ENCODE data around the gene FAM234A. TPM values are rescaled to one million over a fixed set of nuclear protein-coding genes. Genes with fewer than 3 reads are reported as not detected.

The FAM234A gene
- total RNA-seq, 1 experiment from 2014 or later: 94.9 TPM

GRCh38 chr16:240559-240958, 5.9 kb downstream of the FAM234A start:
- no peaks in the 10 kb centered on the region; the same call in 1 of the 2 replicates for H3K79me2 ChIP-seq (ENCODE audit: insufficient read depth, low read length)
- H3K36me3 Mint-ChIP-seq (ENCODE audit: insufficient read depth in 1 of 3, low read depth in 3 of 3): peaks cover 0 to 11% (median 6%) of the 10 kb centered on the region in 3 experiments; a peak in 5 of 7 replicates

More at GRCh38 chr16:240559-240958, 5.9 kb downstream of the FAM234A start:
- H4K91ac ChIP-seq (ENCODE audit: insufficient read length, low read depth, low read length): no peak overlapping the region
- Mint-ChIP-seq H3K4me3 (no peak overlapping the region), H3K4me1 (peaks cover 2 to 4% of the 10 kb centered on the region in 2 experiments), H3K9me3 (no peaks in the 10 kb centered on the region), H3K27me3 (ENCODE audit: low read depth) (no peaks in the 10 kb centered on the region), H3K27ac (no peak overlapping the region; a peak in 1 of 7 replicates)
- H4K5ac ChIP-seq (ENCODE audit: insufficient read length, low read depth, low read length): no peak overlapping the region
- H3K23ac ChIP-seq (ENCODE audit: insufficient read length, low read depth, low read length): no peak overlapping the region
- no peak overlapping the region for H3K14ac ChIP-seq (ENCODE audit: insufficient read depth, low read length)
- H2BK120ac ChIP-seq (ENCODE audit: low read depth, low read length, poor library complexity, severe bottlenecking): no peak overlapping the region
- H3T11ph ChIP-seq (ENCODE audit: low read length): no peak overlapping the region
- no peaks in the 10 kb centered on the region for H3K27me3 ChIP-seq (ENCODE audit: insufficient read depth, low read length)
- H3K4me2 ChIP-seq (ENCODE audit: insufficient read depth, insufficient read length, low read length): no peak overlapping the region
- no peak overlapping the region for H3K4ac ChIP-seq (ENCODE audit: low read depth, low read length)
- H3K18ac ChIP-seq (ENCODE audit: insufficient read length, low read depth, low read length): no peak overlapping the region
- no peaks in the 10 kb centered on the region for H3K23me2 ChIP-seq (ENCODE audit: insufficient read length, low read depth, low read length, poor library complexity, severe bottlenecking)
- WGBS (ENCODE audit: extremely low coverage, insufficient read length, low lambda C conversion rate): no CpG with 5 or more reads among the region's 8 CpGs
- no peak overlapping the region for H3K27ac ChIP-seq (ENCODE audit: insufficient read length, low read depth, low read length)
- H4K8ac ChIP-seq (replicated peaks; ENCODE audit: insufficient read length, low read depth, low read length): no peak overlapping the region
- no peak overlapping the region for H2BK5ac ChIP-seq (ENCODE audit: insufficient read length, low read length)
- no peak overlapping the region for H2AFZ ChIP-seq (ENCODE audit: low read length)
- H3K56ac ChIP-seq (ENCODE audit: insufficient read length, low read depth, low read length): no peak overlapping the region
- H2AK5ac ChIP-seq (ENCODE audit: insufficient read length, low read length): no peak overlapping the region
- no peaks in the 10 kb centered on the region for H3K9me3 ChIP-seq (ENCODE audit: control insufficient read depth, low read depth, low read length)
- peaks cover 12% of the 10 kb centered on the region for H3K79me1 ChIP-seq (ENCODE audit: insufficient read depth, low read depth, low read length, poor library complexity, severe bottlenecking)
- TF ChIP-seq CTCF (conservative IDR thresholded peaks at IDR 0.05): no peak
- H3K9ac ChIP-seq (ENCODE audit: extremely low read depth, insufficient read length, low read length): no peak overlapping the region
- H3K4me1 ChIP-seq (ENCODE audit: insufficient read depth, low read length): no peaks in the 10 kb centered on the region
- H4K20me1 ChIP-seq (ENCODE audit: control insufficient read depth, insufficient read depth, insufficient read length): no peaks in the 10 kb centered on the region
- no peak overlapping the region for H2BK12ac ChIP-seq (ENCODE audit: insufficient read length, low read depth, low read length)
- no peak for DNase-seq
- H2BK15ac ChIP-seq (ENCODE audit: low read depth, low read length): no peak overlapping the region
- H2BK20ac ChIP-seq (ENCODE audit: low read depth, low read length, poor library complexity, severe bottlenecking): no peak overlapping the region

Data from H9 (cell line).